Subcutaneous adipose tissue (tissue), 4 donors: ENCODE data around the gene EMD. TPM values are rescaled to one million over a fixed set of nuclear protein-coding genes. Genes with fewer than 3 reads are reported as not detected.

Source experiments
- total RNA-seq, 4 donors: library from RNA; depleted of rRNA; stranded (reverse); fragments of >200 nt; gene quantifications; one replicate each; pipeline ENCODE4 v1.1.0, GENCODE V29; 2016
- TF ChIP-seq, protein P1 (sequence below): fragments of 450-650 bp; IDR thresholded peaks from one replicate; pipeline ENCODE4 v1.5.1; 2016; ENCODE audit warnings: low read depth, mild to moderate bottlenecking, control low read depth, antibody characterized with exemption, moderate library complexity

Gene EMD
- total RNA-seq, 4 donors from 2014 or later, result 27.6 to 37.9 (median 30.2) TPM

DNA sequence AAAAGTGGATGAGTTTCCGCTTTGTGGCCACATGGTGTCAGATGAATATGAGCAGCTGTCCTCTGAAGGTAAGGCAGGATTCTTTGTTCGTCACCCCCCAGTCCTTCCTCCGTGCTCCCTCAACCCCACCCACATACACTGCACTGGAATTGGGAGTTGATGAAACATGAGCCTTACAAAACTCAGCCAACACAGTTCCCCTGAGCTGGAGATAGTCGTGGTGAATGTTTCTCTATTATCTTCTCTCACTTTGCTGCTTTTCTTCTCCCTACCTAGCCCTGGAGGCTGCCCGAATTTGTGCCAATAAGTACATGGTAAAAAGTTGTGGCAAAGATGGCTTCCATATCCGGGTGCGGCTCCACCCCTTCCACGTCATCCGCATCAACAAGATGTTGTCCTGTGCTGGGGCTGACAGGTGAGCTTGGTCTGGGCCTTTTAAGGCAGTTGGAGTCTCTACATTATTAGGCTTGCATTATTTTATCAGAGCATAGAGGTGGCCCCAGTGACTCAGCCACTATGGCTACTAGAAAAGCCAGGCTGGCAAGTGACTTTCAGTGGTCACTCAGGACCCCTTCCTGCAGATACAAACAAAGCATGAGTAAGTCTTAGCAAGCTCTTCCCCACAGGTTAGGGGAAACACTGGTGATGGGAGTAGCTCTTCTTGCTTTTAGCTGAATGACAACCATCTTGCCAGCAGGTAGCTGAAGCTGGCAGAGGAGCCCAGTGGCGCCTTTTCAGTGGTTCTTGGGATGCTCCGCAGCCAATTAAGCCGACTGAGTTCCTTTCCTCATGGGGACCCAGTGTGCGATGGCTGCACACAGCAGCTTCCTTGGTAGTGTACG lies 20.7 kb downstream of the EMD start:
- TF ChIP-seq, protein P1, sequence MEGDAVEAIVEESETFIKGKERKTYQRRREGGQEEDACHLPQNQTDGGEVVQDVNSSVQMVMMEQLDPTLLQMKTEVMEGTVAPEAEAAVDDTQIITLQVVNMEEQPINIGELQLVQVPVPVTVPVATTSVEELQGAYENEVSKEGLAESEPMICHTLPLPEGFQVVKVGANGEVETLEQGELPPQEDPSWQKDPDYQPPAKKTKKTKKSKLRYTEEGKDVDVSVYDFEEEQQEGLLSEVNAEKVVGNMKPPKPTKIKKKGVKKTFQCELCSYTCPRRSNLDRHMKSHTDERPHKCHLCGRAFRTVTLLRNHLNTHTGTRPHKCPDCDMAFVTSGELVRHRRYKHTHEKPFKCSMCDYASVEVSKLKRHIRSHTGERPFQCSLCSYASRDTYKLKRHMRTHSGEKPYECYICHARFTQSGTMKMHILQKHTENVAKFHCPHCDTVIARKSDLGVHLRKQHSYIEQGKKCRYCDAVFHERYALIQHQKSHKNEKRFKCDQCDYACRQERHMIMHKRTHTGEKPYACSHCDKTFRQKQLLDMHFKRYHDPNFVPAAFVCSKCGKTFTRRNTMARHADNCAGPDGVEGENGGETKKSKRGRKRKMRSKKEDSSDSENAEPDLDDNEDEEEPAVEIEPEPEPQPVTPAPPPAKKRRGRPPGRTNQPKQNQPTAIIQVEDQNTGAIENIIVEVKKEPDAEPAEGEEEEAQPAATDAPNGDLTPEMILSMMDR, result no peak

DNA sequence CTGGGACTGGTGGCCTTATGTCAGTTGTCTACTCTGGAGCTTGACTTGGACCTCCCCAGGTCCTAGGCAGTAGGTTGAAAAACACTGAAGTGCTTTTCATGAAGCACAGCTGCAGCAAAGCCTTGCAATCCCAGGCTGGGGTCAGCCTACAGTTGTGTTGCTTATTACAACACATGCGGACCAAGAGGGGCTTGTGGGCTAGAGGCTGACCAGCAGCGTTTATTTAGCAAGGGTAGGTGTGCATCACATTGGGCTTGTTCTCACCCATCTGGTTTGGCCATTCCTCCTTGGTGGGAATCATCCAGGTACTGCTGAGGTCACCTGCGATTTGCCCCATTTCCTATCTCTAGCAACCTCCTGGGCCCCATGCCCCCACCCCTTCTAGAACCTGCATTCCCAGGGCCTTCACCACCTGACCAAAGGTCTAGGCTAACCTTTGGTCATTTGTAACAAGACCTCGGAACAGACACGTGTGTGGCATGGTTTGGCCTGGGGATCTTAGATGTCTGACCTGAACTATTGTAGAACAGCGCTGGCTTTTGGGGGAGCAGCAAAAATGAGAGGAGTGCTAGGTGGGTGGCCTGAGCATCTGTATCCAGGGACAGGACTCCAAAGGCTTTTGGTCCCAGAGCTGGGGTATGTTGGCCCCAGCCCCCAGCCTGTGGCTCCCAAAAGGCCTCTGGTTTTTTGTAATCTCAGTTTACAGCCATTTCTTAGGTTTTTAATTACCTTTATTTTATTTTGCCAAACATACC lies 22.1 kb downstream of the EMD start:
- TF ChIP-seq, protein P1, result no peak

DNA sequence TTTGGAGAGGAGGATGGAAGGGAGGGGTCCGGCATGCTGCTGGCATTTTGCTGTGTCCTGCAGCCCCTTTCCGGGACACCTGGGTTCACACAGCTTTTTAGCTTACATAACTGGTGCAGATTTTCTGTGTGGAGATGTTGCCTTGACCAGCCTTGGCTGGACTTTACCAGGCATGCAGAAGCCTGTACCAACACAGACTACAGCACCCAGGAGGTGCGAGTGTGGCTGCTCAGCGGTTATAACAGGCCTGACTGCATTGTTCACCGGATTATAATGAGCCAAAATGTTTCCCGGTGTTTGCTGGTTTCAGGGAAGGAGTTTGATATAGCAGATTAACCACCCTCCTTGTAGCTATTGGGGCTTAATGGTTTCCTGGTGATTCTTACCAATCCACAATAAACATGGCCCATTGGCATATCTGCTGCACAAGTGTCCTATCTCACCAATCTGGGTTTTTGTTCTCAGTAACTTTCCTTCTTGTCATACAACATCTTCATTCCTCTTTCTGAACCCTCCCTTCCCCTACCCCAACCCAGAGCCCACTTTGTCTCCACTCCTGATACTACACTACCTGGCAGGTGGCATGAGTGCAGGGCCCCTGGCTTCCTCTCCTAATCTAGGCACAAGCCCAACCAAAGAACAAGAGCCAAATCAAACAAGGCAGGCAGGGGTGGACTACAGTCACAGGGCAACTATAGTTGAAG lies 23.0 kb downstream of the EMD start:
- TF ChIP-seq, protein P1, result no peak

DNA sequence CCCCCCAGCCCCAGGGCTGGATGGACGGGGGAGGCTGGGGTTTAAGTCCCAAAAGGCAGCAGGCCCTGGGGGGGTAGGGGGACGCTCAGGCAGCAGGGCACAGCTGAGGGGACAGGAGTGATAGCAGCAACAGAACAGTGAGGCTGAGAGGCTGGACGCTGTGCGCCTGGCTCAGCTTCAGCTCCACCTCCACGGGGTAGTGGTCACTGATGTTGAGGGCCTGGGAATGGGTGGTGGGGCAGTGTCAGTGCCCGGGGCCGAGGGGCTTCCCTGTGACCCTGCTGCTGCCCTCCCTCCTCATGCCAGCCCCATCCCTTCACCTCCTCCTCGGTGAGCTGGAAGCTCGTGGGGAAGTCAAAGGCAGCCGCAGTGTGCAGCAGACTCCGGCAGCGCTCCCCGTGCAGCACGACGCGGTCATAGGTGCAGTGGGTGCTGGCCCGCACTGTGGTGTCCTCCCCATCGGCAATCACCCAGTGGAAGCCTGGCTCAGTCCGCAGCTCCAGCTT lies 23.6 kb downstream of the EMD start:
- TF ChIP-seq, protein P1, result no peak

DNA sequence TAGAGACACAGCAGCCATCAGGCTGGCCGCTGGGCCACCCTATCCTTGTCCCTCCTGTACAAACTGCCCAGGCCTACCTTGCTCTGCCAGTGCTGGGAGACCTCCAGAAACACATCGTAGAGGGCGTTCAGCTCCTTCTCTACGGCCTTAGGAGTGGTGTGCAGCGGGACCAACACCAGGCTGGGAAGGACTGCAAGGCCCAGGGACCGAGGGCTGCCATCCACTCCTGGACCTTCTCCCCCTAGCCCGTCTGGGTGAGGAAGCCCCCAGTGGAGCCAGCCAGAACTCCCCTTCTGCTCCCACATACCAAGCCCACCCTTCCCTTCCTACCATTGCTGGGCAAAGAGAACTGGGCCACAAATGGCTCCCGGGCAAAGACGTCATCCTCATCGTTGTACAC lies 24.1 kb downstream of the EMD start:
- TF ChIP-seq, protein P1, result no peak

DNA sequence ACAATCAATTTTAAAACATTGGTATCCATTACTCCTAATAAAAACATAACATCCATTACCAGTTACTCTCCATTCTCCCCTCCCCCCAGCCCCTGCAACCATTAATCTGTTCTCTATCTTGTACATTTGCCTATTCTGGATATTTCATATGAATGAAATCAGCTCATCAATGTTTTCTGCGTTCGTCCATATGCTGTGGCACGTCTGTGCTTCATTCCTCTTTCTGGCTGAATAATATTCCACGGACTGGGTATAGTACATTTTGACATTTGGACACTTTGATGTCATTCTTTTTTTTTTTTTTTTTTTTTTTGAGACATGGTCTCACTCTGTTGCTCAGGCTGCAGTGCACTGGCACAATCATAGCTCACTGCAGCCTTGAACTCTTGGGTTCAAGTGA lies 24.8 kb downstream of the EMD start:
- TF ChIP-seq, protein P1, result no peak
